HG03039 (cell line): ENCODE results near the gene NIP7.
A peak's percentile ranks its signal among the peaks of the same experiment; 100 is the strongest.
"Not testable (repeated sequence)": the region's sequence is repeated elsewhere in the genome, so short reads cannot be mapped to it uniquely, and the experiment has no call there.

Experiments
- ATAC-seq: cut with Tn5 transposase; IDR thresholded peaks from one replicate; pipeline ENCODE4 v1.9.1; 2021; ENCODE audit warnings: mild to moderate bottlenecking, moderate library complexity; ENCODE audit not compliant: unreplicated experiment

The NIP7 gene

GRCh38 chr16:69339289-69340094, at the start of gene NIP7, which contains the start of gene COG8:
Gene NIP7, plus strand, starts transcription at chr16:69339772. Its CDS starts 58 bp downstream, at chr16:69339830.
Gene COG8, minus strand, starts transcription at chr16:69339564. Its CDS starts 12 bp downstream, at chr16:69339552.
- ATAC-seq, result peak; percentile 79

GRCh38 chr16:69291657-69292056, 47.9 kb upstream of the NIP7 start:
- ATAC-seq, result not testable (repeated sequence)

- ATAC-seq, result no peak
Observed at GRCh38 chr16:69293401-69293800, 46.2 kb upstream of the NIP7 start.

GRCh38 chr16:69294051-69294450, 45.5 kb upstream of the NIP7 start:
- no peak for ATAC-seq

GRCh38 chr16:69296771-69297170, 42.8 kb upstream of the NIP7 start:
- not testable (repeated sequence) for ATAC-seq

GRCh38 chr16:69298261-69298660, 41.3 kb upstream of the NIP7 start:
- ATAC-seq, result no peak

GRCh38 chr16:69301187-69301586, 38.4 kb upstream of the NIP7 start:
- ATAC-seq, result no peak

- no peak for ATAC-seq
Observed at GRCh38 chr16:69301861-69302260, 37.7 kb upstream of the NIP7 start.

GRCh38 chr16:69302301-69302700, 37.3 kb upstream of the NIP7 start:
- ATAC-seq, result no peak

GRCh38 chr16:69306031-69306430, 33.5 kb upstream of the NIP7 start:
- no peak for ATAC-seq

GRCh38 chr16:69307091-69307490, 32.5 kb upstream of the NIP7 start:
- no peak for ATAC-seq

GRCh38 chr16:69307856-69308255, 31.7 kb upstream of the NIP7 start:
- ATAC-seq, result no peak

- ATAC-seq, result no peak
Observed at GRCh38 chr16:69309316-69309715, 30.3 kb upstream of the NIP7 start.

GRCh38 chr16:69310653-69311532, 28.7 kb upstream of the NIP7 start, which contains the start of gene VPS4A:
Gene VPS4A, plus strand, starts transcription at chr16:69311350. Its CDS starts 162 bp downstream, at chr16:69311512.
- peak; percentile 91 for ATAC-seq

- peak; percentile 42 for ATAC-seq
Observed at GRCh38 chr16:69311533-69312387, 27.8 kb upstream of the NIP7 start.

- no peak for ATAC-seq
Observed at GRCh38 chr16:69313469-69313868, 26.1 kb upstream of the NIP7 start.

GRCh38 chr16:69314534-69314933, 25.0 kb upstream of the NIP7 start:
- no peak for ATAC-seq

- no peak for ATAC-seq
Observed at GRCh38 chr16:69315486-69316311, 23.9 kb upstream of the NIP7 start.

GRCh38 chr16:69316595-69317034, 23.0 kb upstream of the NIP7 start:
- ATAC-seq, result no peak
